ENCODE measurements around the gene MAL. TPM values are rescaled to one million over a fixed set of nuclear protein-coding genes. Genes with fewer than 3 reads are reported as not detected.

Gene MAL
- total RNA-seq, 1 donor from 2014 or later: not detected

GRCh38 chr2:95061601-95062183 is 36.2 kb downstream of the MAL start:
- ATAC-seq (ENCODE audit: low read depth): no peak
- no peak overlapping the region for H3K4me3 Mint-ChIP-seq
- ChIA-PET CTCF (no interaction called here), POLR2A (no interaction called here)
- H3K27ac Mint-ChIP-seq: no peak overlapping the region
- H3K9me3 Mint-ChIP-seq: no peaks in the 10 kb centered on the region
- intact Hi-C loops (cut with micrococcal nuclease): no loop called here
- TF ChIP-seq CTCF (IDR thresholded peaks at IDR 0.05): no peak
- H3K4me1 Mint-ChIP-seq: peaks cover 13% of the 10 kb centered on the region
- H3K27me3 Mint-ChIP-seq: peaks cover 13% of the 10 kb centered on the region
- no peaks in the 10 kb centered on the region for H3K36me3 Mint-ChIP-seq (ENCODE audit: low read depth)
- no peak for DNase-seq

GRCh38 chr2:95062242-95063085 is 37.0 kb downstream of the MAL start:
- intact Hi-C loops (cut with micrococcal nuclease): no loop called here

GRCh38 chr2:95063086-95063958 is 37.8 kb downstream of the MAL start:
- Mint-ChIP-seq H3K4me3 (no peak overlapping the region), H3K36me3 (ENCODE audit: low read depth) (no peaks in the 10 kb centered on the region), H3K9me3 (no peaks in the 10 kb centered on the region), H3K27me3 (peaks cover 11% of the 10 kb centered on the region), H3K4me1 (peaks cover 13% of the 10 kb centered on the region), H3K27ac (no peak overlapping the region)
- ATAC-seq (ENCODE audit: low read depth): peak; percentile 42
- TF ChIP-seq CTCF (IDR thresholded peaks at IDR 0.05): no peak
- intact Hi-C loops (cut with micrococcal nuclease): no loop called here
- ChIA-PET CTCF (interaction anchor here (0.5 to 2.1 kb wide), 2 partner anchors 10 to 13 kb away, joined by 3 to 5 read pairs; no protein-coding TSS in a partner anchor), POLR2A (no interaction called here)
- no peak for DNase-seq

More at GRCh38 chr2:95062242-95063085, 37.0 kb downstream of the MAL start:
- Mint-ChIP-seq H3K36me3 (ENCODE audit: low read depth) (no peaks in the 10 kb centered on the region), H3K27ac (no peak overlapping the region), H3K27me3 (peaks cover 13% of the 10 kb centered on the region), H3K4me3 (no peak overlapping the region), H3K4me1 (peaks cover 13% of the 10 kb centered on the region), H3K9me3 (no peaks in the 10 kb centered on the region)
- ChIA-PET POLR2A (no interaction called here), CTCF (no interaction called here)
- DNase-seq: no peak
- no peak for ATAC-seq (ENCODE audit: low read depth)
- no peak for TF ChIP-seq CTCF (IDR thresholded peaks at IDR 0.05)

GRCh38 chr2:95068256-95068655 is 42.7 kb downstream of the MAL start:
- no peaks in the 10 kb centered on the region for H3K9me3 Mint-ChIP-seq
- no peak overlapping the region for H3K4me3 Mint-ChIP-seq
- H3K27me3 Mint-ChIP-seq: peaks cover 17% of the 10 kb centered on the region
- DNase-seq (no peak), ATAC-seq (ENCODE audit: low read depth) (no peak)
- no peak overlapping the region for H3K27ac Mint-ChIP-seq
- no peak for TF ChIP-seq CTCF (IDR thresholded peaks at IDR 0.05)
- ChIA-PET CTCF (no interaction called here), POLR2A (no interaction called here)
- no peaks in the 10 kb centered on the region for H3K36me3 Mint-ChIP-seq (ENCODE audit: low read depth)
- intact Hi-C loops (cut with micrococcal nuclease): no loop called here
- peaks cover 5% of the 10 kb centered on the region for H3K4me1 Mint-ChIP-seq

- H3K27ac Mint-ChIP-seq: no peak overlapping the region
- H3K9me3 Mint-ChIP-seq: no peaks in the 10 kb centered on the region
- no peaks in the 10 kb centered on the region for H3K36me3 Mint-ChIP-seq (ENCODE audit: low read depth)
- DNase-seq (no peak), ATAC-seq (ENCODE audit: low read depth) (no peak)
- POLR2A ChIA-PET: no interaction called here
- CTCF ChIA-PET: no interaction called here
- H3K4me1 Mint-ChIP-seq: no peaks in the 10 kb centered on the region
- peaks cover 11% of the 10 kb centered on the region for H3K27me3 Mint-ChIP-seq
- no peak overlapping the region for H3K4me3 Mint-ChIP-seq
- no peak for TF ChIP-seq CTCF (IDR thresholded peaks at IDR 0.05)
- intact Hi-C loops (cut with micrococcal nuclease): no loop called here
Observed at GRCh38 chr2:95069465-95069864, 44.0 kb downstream of the MAL start.

Data from activated B cell treated with CpG ODN at 0.5 μM for 24 hours (primary cell).